Measurements from ENCODE around the gene MAP4K4. TPM values are rescaled to one million over a fixed set of nuclear protein-coding genes. Genes with fewer than 3 reads are reported as not detected.

MAP4K4 gene
- total RNA-seq, 2 donors from 2014 or later = 60.1 to 147 TPM

DNA sequence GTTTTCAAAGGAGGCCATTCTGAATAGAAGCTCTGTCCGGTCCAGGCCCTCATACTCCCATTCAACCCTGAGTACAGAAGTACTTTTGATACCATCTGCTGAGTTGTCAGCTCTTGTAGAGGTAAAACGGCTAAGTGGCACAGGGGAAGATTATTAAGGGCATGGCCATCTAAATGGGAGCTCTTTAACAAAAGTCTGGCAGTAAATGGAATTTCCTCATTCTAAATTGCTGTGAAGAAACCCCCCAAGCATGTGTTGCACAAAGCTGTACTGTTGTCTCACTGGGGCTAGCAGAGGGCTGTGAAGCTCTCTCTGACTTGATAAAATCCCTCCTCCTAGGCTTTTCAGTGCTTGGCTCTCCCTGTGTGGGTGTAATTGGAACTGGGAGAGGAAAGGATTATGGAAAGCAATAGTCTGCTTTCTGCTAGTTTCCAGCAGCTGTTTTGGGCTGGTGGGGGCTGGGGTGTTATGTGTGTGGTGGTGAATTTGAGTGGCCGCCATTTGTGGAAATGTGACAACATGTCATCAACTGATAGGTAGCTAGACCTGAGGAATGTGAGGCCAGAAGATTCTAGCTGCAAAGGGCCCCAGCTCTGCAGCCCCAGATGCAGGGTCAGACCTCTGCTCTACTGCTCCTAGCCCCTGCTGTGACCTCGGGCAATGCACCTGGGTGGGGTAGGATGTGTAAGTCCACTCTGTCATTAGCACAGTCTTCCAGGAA, 65.1 kb downstream of the MAP4K4 start:
- peak overlapping the region; percentile 27 to 49 for H3K27ac ChIP-seq
- H3K27me3 ChIP-seq (replicated peaks; ENCODE audit: insufficient read depth) = no peaks in the 10 kb centered on the region
- no peak overlapping the region for H3K4me3 ChIP-seq
- TF ChIP-seq, protein P1, sequence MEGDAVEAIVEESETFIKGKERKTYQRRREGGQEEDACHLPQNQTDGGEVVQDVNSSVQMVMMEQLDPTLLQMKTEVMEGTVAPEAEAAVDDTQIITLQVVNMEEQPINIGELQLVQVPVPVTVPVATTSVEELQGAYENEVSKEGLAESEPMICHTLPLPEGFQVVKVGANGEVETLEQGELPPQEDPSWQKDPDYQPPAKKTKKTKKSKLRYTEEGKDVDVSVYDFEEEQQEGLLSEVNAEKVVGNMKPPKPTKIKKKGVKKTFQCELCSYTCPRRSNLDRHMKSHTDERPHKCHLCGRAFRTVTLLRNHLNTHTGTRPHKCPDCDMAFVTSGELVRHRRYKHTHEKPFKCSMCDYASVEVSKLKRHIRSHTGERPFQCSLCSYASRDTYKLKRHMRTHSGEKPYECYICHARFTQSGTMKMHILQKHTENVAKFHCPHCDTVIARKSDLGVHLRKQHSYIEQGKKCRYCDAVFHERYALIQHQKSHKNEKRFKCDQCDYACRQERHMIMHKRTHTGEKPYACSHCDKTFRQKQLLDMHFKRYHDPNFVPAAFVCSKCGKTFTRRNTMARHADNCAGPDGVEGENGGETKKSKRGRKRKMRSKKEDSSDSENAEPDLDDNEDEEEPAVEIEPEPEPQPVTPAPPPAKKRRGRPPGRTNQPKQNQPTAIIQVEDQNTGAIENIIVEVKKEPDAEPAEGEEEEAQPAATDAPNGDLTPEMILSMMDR (IDR thresholded peaks at IDR 0.05) = no peak
- ATAC-seq (ENCODE audit: insufficient number of reproducible peaks, low FRiP score, low read depth) = no peak
- no peaks in the 10 kb centered on the region for H3K9me3 ChIP-seq
- peaks cover 54 to 87% of the 10 kb centered on the region in 2 donors for H3K4me1 ChIP-seq (ENCODE audit: control insufficient read depth in 1 of 2, low read depth in 2 of 2)
- no peaks in the 10 kb centered on the region for H3K36me3 ChIP-seq
- no peak for DNase-seq (ENCODE audit: low spot score)

DNA sequence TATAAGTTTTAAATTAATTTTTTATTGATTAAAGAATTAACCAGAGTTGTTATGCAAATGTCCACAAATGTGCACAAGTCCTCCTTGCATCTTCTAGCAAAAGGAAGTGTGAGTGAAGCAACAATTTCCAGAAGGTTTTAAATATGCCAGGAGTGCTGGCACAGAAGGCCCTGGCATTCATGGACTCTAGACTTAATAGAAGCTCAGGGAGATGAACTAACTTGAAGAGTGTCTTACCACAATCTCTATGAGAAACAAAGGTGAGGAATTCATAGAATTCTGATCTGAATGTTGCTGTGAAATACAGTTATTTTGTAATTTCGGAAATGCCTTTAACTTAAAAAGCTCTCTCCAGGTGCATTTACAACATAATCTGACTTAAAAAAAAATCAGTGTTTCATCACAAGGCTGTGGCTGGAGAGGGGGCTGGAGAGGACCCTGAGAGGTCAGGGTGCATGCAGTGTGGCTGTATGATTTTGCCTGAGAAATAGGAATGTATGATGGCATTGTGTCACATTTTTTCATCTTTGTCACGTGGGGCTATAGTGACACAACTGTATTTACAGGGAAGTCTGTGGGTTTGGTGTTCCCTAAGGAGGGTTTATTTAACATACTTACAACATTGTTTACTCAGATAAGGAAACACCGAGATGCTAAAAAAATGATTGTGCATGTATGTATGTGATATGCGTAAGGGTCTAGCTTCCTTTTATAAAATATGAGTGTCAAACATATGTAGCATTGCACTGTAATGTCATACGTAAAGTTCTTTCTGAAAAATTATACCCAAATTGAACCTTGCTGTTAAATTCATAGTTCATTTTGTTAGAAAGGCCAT, 66.2 kb downstream of the MAP4K4 start:
- no peaks in the 10 kb centered on the region for H3K36me3 ChIP-seq
- no peaks in the 10 kb centered on the region for H3K27me3 ChIP-seq (replicated peaks; ENCODE audit: insufficient read depth)
- ATAC-seq (ENCODE audit: insufficient number of reproducible peaks, low FRiP score, low read depth) = no peak
- no peaks in the 10 kb centered on the region for H3K9me3 ChIP-seq
- H3K4me3 ChIP-seq = no peak overlapping the region
- no peak for DNase-seq (ENCODE audit: low spot score)
- TF ChIP-seq, protein P1 (IDR thresholded peaks at IDR 0.05) = no peak
- H3K27ac ChIP-seq = peak overlapping the region in 1 of 2 donors; percentile 49
- peaks cover 61 to 87% of the 10 kb centered on the region in 2 donors for H3K4me1 ChIP-seq (ENCODE audit: control insufficient read depth in 1 of 2, low read depth in 2 of 2)

DNA sequence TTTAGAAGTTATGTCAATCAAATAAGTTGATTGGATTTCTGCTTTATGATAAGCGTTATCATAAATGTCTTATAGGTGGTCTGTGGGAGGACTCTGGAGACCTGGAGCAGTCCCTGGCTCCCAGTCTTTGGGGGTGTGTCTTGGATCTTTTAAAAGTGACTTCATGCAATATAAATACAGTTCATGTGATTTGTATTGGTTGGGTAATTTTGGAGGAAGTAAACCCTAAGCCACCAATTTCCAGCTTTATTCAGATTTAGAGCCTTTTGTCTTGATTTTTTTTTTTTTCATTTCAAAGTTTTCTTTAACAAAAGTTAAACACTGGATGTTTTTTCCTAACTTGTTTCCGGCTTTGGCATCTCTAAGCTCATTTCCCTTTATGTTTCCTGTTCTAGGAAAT, 68.8 kb downstream of the MAP4K4 start:
- Histone ChIP-seq H3K27me3 (replicated peaks; ENCODE audit: insufficient read depth) (no peaks in the 10 kb centered on the region), H3K9me3 (no peaks in the 10 kb centered on the region), H3K4me3 (peak overlapping the region; percentile 44), H3K36me3 (no peaks in the 10 kb centered on the region), H3K27ac (peak overlapping the region; percentile 1 to 70), H3K4me1 (ENCODE audit: control insufficient read depth in 1 of 2, low read depth in 2 of 2) (peaks cover 68 to 87% of the 10 kb centered on the region in 2 donors)
- TF ChIP-seq, protein P1 (IDR thresholded peaks at IDR 0.05) = no peak
- DNase-seq (ENCODE audit: low spot score) (no peak), ATAC-seq (ENCODE audit: insufficient number of reproducible peaks, low FRiP score, low read depth) (no peak)

DNA sequence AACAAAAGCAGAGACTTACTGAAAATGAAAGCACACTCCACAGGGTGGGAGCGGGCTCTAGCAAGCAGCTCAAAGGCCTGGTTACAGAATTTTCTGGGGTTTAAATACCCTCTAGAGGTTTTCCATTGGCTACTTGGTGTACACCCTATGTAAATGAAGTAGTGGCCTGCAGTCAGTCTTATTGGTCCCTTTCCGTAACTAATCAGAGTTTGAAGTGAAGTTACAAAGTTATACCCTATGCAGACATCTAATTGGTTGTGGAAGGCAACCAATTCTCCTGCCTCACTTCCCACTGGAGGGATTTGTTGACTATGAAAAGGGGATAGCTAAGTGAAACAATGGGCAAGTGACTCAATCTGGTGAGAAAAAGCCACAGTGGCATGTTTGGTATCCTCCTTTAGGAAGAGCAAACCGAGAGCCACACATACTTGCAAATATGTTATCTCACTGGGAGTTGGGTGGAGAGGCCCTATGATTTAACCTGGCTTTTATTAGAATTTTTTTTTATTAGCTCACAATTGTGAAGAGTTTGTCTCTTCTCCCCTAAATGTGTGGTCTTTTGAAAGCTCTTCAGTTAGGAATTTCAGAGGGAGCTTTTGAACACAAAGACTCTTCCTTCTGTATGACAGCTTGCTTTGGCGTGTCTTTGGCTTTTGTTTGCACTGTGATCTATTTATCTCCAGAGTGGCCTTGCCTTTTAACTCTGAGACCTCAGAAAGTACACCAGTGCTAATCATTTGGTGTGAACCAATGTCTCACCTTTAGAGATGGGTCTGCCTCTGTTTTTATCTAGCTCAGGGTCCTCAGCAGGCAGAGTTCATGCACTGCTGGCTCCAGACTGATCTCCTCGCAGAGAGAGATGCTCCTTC, 69.6 kb downstream of the MAP4K4 start:
- H3K4me3 ChIP-seq = peak overlapping the region; percentile 44

More for the DNA sequence above, 69.6 kb downstream of the MAP4K4 start:
- Histone ChIP-seq H3K27ac (peak overlapping the region; percentile 1 to 70), H3K4me1 (ENCODE audit: control insufficient read depth in 1 of 2, low read depth in 2 of 2) (peaks cover 73 to 87% of the 10 kb centered on the region in 2 donors), H3K27me3 (replicated peaks; ENCODE audit: insufficient read depth) (no peaks in the 10 kb centered on the region), H3K9me3 (no peaks in the 10 kb centered on the region), H3K36me3 (no peaks in the 10 kb centered on the region)
- ATAC-seq (ENCODE audit: insufficient number of reproducible peaks, low FRiP score, low read depth) (no peak), DNase-seq (ENCODE audit: low spot score) (no peak)
- TF ChIP-seq, protein P1 (IDR thresholded peaks at IDR 0.05) = no peak
